ENCODE measurements around the gene S100A6.
A peak's percentile ranks its signal among the peaks of the same experiment; 100 is the strongest.

The S100A6 gene

DNA sequence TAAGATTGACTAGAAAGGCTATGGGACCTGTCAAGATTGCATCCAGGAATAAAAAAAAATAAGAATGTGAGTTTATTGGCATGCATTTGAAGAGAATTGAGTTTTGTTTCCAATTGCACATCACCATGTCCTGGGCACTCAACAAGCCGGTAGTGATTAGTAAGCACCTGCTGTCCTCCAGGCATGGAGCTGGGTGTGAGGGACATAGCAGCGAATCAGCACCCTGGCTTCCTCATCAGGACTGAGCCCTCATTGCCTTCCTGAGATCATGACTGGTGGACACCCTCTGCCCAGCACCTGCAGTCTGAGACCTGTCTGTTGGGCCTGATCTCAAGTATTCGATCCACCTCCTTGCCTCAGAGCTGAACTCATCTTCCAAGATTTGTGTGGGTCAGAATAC lies 26.8 kb downstream of the S100A6 start:
- DNase-seq (ENCODE audit: low read depth, low spot score) = no peak
- peak overlapping the region; percentile 8 for H3K27ac ChIP-seq

GRCh38 chr1:153507926-153508583 lies 27.7 kb downstream of the S100A6 start:
- H3K27ac ChIP-seq = no peak overlapping the region
- DNase-seq (ENCODE audit: low read depth, low spot score) = no peak

DNA sequence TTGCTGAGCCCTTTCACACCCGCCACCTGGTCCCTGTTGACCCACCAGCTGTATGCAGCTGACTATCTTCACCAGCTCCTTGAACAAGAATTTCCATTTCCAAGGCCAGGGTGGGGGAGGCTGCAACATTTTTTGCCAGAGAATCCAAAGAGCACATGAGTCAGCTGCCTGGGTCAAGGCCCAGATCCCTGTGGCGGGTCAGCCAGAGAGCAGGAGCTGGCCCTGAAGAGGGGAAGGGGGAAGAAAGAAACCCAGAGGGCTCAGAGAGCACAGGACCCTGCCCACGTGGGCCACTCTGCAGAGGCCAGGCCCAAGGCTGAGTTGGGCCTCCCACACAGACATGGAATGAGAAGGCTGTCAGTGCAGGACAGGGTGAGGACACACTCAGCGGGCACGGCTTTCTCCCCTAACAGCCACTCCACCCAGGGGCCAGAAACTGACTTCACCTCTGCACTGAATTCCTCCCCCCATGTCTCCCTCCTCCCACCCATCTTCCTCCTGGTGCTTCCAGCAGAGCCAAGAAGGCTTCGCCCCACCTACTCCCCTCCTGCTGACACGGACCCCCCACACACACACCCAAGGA lies 28.9 kb downstream of the S100A6 start:
- H3K27ac ChIP-seq = no peak overlapping the region
- no peak for DNase-seq (ENCODE audit: low read depth, low spot score)

- no peak overlapping the region for H3K27ac ChIP-seq
Observed at GRCh38 chr1:153506386-153506785, 29.4 kb downstream of the S100A6 start.

DNA sequence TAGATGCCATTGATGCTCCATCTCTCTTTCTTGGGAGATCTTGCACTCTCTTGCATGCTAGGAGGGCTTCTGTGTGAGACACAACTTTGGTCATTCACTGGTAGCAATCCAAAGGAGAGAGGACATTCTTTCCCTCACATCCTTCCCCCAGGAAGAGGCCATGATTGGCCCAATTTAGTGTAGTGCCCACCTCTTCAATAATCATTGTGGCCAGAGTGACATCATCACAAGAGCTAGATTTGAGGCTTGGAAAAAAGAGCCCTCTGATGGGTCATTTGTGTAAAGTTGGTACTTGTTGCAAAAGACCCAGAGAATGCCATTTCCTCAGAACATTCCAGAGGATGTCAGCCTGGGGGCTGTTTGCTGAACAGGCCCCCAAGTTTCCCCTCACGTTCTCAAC lies 30.2 kb downstream of the S100A6 start:
- no peak for DNase-seq (ENCODE audit: low read depth, low spot score)
- H3K27ac ChIP-seq = no peak overlapping the region

More at GRCh38 chr1:153506386-153506785, 29.4 kb downstream of the S100A6 start:
- no peak for DNase-seq (ENCODE audit: low read depth, low spot score)

DNA sequence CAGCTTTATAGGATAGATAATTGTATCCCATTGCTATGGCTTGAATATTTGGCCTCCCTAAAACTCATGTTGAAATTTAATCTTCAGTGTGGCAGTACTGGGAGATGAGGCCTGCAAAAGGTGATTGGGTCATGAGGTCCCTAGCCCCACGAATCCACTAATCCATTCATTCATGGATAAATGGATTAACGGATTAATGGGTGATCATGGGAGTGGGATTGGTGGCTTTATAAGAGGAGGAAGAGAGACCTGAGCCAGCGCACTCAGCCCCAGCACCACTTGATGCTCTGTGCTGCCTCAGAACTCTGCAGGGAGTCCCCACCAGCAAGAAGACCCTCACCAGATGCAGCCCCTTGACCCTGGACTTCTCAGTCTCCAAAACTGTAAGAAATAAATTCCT lies 32.0 kb downstream of the S100A6 start:
- H3K27ac ChIP-seq = no peak overlapping the region
- no peak for DNase-seq (ENCODE audit: low read depth, low spot score)

- DNase-seq (ENCODE audit: low read depth, low spot score) = no peak
- no peak overlapping the region for H3K27ac ChIP-seq
Observed at GRCh38 chr1:153498746-153499145, 37.0 kb downstream of the S100A6 start.

DNA sequence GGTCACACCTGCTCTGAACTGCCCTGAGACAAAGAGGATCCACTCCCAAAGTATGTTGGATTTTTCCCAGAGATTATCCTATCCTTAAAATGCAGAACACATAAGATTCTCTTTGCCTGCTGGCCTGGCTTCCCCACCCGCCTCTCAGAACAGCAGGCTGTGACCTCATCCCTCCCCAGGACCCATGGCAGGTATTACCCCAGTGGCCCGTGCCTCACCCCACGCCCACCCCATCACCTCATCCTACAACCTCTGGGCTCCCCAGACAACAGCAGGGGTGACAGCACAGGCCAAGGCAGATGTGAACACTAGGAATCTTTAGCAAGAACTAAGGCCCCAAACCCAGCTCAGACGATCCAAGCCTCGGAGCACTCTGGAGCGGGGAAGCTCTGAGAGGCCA lies 40.3 kb downstream of the S100A6 start:
- no peak for DNase-seq (ENCODE audit: low read depth, low spot score)

GRCh38 chr1:153494976-153495535 lies 40.7 kb downstream of the S100A6 start:
- DNase-seq (ENCODE audit: low read depth, low spot score) = no peak
- no peak overlapping the region for H3K27ac ChIP-seq

More for the DNA sequence above, 40.3 kb downstream of the S100A6 start:
- H3K27ac ChIP-seq = no peak overlapping the region

- peak overlapping the region; percentile 10 for H3K27ac ChIP-seq
- DNase-seq (ENCODE audit: low read depth, low spot score) = peak; percentile 63
Observed at GRCh38 chr1:153493343-153493960, 42.3 kb downstream of the S100A6 start.

DNA sequence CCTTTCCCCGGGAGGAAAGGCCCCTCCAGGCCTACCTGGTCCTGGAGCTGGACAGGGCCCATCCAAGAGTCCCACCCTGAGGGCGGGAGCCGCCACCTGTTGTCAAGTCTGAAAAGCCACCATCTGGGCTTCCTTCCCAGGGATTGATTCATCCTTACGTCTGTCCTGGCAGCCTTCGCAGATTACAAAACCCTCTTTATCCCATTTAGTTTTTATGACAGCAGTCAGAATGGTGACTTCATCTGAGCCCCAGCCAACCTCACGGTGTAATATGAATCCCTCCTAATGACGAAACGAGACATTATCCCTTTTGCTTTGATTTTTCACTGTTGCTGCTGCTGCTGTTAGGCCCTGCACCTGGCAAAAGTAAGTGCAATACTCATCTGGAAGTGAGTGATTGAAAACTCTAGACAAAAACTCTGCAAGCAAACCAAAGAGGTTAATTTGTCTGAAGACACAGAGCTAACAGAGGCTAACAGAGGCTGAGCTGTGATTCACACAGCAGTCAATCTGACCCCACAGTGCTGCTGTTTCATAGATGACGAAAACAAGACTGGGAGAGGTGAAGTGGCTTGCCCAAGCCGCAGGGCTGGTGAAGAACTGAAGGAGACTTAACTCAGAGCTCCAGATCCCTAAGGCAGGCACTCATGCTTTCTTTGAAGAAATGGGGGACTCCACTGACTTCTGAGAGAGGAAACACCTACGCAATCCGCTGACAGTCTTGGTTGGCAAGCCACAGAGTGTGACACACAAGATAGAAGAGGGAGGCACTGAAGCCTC lies 45.3 kb downstream of the S100A6 start:
- H3K27ac ChIP-seq = peak overlapping the region; percentile 85
- DNase-seq (ENCODE audit: low read depth, low spot score) = peak; percentile 92

DNA sequence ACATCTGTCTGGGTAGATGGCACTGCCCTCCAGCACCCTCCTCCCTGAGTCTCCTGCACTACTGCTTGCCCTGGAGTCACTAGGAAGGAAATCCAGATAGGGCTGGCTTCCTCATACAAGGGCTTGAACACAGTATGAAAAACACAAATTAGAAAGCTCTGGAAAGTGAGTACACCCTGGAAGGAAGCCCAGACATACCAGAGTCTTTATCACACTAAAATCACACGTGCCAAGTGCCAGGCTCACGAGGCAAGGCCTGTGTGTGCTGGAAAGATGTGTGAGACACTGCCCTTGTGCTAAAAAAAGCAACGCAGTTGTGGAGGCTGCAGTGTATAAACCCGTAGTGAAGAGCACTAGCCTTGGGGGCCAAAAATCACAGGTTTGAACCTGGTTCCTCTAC lies 47.1 kb downstream of the S100A6 start:
- DNase-seq (ENCODE audit: low read depth, low spot score) = no peak
- H3K27ac ChIP-seq = peak overlapping the region; percentile 7

DNA sequence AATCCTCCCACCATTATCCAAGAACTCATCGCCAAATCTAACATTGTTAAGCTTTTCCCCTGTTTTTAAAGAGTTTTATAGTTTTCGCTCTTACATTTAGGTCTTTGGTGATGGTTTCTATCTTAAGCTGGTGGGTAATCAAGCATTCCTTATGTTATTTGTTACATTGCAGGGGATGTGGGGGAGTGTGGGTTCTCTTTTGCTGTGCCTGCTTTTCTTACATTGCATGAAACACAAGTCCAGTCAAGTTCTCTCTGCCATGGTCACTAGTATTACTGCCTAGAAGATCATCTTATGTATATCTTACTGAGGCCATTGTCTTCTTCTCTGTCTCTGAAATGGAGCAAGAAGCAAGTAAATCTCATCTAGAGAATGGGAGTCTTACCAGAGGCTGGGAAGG lies 48.1 kb downstream of the S100A6 start:
- no peak overlapping the region for H3K27ac ChIP-seq
- no peak for DNase-seq (ENCODE audit: low read depth, low spot score)

DNA sequence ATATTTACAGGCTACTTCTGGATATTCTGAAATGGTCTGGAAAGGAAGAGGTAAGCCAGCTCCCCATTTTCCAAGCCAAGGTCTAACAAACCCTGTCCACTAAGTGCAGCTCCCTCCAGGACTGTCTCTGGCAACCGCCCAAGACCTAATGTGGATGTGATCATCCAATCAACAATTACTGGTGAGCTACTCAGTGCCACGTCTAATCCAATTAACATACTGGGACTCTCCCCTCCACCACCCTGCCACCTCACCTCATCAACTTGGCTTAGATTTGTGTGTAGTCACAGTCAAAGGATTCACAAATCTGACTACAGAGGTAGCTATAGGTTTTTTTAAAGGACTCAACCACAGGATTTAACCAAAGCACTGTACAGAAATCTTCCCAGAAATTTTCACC lies 49.9 kb downstream of the S100A6 start:
- no peak overlapping the region for H3K27ac ChIP-seq
- DNase-seq (ENCODE audit: low read depth, low spot score) = no peak

Measured in epithelial cell of prostate (primary cell).